A549 (cell line): ENCODE data around the gene GCHFR.

ENCODE experiments used
- CBX8 ChIP-seq: fragments of 200-600 bp; sonication (generic); IDR thresholded peaks from 2 replicates; pipeline ENCODE4 v1.6.1; 2016
- CTCF ChIP-seq: fragments of >200 bp; sonication (Bioruptor Twin); formaldehyde crosslinking; IDR thresholded peaks from 3 replicates; pipeline ENCODE4 v1.5.1; 2016
- EP300 ChIP-seq, 2 experiments: fragments of >200 bp; sonication (Bioruptor Twin); formaldehyde crosslinking; IDR thresholded peaks; 2 replicates in 1 of 2; 3 replicates in 1 of 2; pipeline ENCODE4 v1.6.1; 2016 to 2017
- HEYL ChIP-seq: fragments of 250-450 bp; sonication (Bioruptor Pico); IDR thresholded peaks from 2 replicates; pipeline ENCODE4 v1.8.0; 2021; ENCODE audit warnings: mild to moderate bottlenecking, moderate library complexity
- MAFK ChIP-seq: fragments of 450-650 bp; IDR thresholded peaks from 2 replicates; pipeline ENCODE4 v1.6.1; 2014; ENCODE audit not compliant: partially characterized antibody
- MAX ChIP-seq: IDR thresholded peaks from 2 replicates; pipeline ENCODE4 v1.6.1; 2012
- MYC ChIP-seq: IDR thresholded peaks from 2 replicates; pipeline ENCODE4 v1.6.1; 2012; ENCODE audit warnings: mild to moderate bottlenecking, inconsistent platforms, low read length, improper control_type of control experiment, borderline replicate concordance
- NFE2L2 ChIP-seq: fragments of 150-350 bp; conservative IDR thresholded peaks from 2 replicates; pipeline ENCODE4 v1.6.1; 2014; ENCODE audit warnings: low read length
- POLR2A ChIP-seq: IDR thresholded peaks from 2 replicates; pipeline ENCODE4 v1.6.1; 2012; ENCODE audit warnings: mild to moderate bottlenecking, low read length
- REST ChIP-seq: fragments of 200-600 bp; sonication (generic); IDR thresholded peaks from 2 replicates; pipeline ENCODE4 v1.6.1; 2016; ENCODE audit warnings: antibody characterized with exemption, mild to moderate bottlenecking, moderate library complexity
- RNF2 ChIP-seq: fragments of 200-600 bp; sonication (generic); IDR thresholded peaks from 2 replicates; pipeline ENCODE4 v1.6.1; 2016; ENCODE audit warnings: low read depth, mild to moderate bottlenecking, antibody characterized with exemption, moderate library complexity, borderline replicate concordance

GRCh38 chr15:40785164-40785563, 21.3 kb downstream of the GCHFR start:
- TF ChIP-seq NFE2L2 (no peak), CTCF (no peak), CBX8 (no peak), REST (no peak), POLR2A (no peak), HEYL (CRISPR knock-in tag) (no peak), RNF2 (no peak), EP300 (IDR thresholded peaks at IDR 0.05) (no peak), MAX (no peak), MYC (no peak), MAFK (no peak)
